Choroid plexus epithelial cell (primary cell): ENCODE results near the gene CHRM4.

Experiments
- DNase-seq: peaks from one replicate; pipeline ENCODE4 v3.0.0-alpha.2; 2010; ENCODE audit warnings: low read depth
- H3K4me3 ChIP-seq: 2 replicates; pipeline ENCODE4 v1.5.1; 2011; ENCODE audit warnings: low read depth, mild to moderate bottlenecking, control low read depth, low read length, moderate library complexity
- TF ChIP-seq, protein P1 (sequence below): conservative IDR thresholded peaks from 2 replicates; pipeline ENCODE4 v1.5.1; 2011; ENCODE audit warnings: low read depth, mild to moderate bottlenecking, control low read depth, inconsistent platforms, low read length, moderate library complexity

CHRM4 gene

DNA sequence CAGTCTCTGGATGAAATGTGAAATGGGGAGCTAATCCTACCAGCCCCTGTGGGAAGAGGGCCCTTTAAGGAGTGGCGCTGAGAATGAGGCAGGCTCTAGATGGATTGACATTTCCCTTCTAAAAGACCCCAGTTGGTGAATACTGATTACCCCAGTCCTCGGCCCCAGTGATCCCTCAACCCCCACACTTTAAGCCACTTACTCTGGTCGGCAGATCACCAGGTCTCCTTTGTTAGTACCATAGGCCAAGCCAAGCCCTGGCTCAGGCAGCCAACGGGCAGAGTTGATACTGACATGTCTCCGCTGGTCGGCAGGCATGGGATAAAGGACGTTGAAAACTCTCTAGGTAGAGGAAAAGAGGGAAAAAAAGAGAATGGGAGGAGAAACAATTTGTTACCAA lies 26.1 kb upstream of the CHRM4 start:
- no peak for DNase-seq
- no peak overlapping the region for H3K4me3 ChIP-seq
- TF ChIP-seq, protein P1, sequence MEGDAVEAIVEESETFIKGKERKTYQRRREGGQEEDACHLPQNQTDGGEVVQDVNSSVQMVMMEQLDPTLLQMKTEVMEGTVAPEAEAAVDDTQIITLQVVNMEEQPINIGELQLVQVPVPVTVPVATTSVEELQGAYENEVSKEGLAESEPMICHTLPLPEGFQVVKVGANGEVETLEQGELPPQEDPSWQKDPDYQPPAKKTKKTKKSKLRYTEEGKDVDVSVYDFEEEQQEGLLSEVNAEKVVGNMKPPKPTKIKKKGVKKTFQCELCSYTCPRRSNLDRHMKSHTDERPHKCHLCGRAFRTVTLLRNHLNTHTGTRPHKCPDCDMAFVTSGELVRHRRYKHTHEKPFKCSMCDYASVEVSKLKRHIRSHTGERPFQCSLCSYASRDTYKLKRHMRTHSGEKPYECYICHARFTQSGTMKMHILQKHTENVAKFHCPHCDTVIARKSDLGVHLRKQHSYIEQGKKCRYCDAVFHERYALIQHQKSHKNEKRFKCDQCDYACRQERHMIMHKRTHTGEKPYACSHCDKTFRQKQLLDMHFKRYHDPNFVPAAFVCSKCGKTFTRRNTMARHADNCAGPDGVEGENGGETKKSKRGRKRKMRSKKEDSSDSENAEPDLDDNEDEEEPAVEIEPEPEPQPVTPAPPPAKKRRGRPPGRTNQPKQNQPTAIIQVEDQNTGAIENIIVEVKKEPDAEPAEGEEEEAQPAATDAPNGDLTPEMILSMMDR = no peak

DNA sequence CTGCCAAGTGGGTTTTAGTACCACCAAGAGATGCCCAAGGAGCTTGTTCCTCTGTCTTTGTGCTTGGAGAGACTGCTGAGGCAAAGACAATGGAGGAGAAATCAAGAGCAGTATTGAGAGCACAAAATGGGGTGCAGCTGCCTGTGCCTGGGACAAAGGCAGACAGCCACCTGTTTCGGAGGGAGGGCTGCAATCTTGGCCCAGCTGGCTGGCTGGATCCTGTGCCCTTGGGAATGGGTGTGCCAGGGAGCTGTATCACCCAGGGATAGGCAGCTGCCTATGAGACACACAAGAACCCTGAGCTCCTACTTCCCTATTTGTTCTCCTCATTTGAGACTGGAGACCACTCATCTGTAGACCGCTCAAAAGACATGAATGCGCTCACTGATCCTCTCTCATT lies 23.3 kb upstream of the CHRM4 start:
- TF ChIP-seq, protein P1 = no peak
- no peak for DNase-seq
- H3K4me3 ChIP-seq = no peak overlapping the region

DNA sequence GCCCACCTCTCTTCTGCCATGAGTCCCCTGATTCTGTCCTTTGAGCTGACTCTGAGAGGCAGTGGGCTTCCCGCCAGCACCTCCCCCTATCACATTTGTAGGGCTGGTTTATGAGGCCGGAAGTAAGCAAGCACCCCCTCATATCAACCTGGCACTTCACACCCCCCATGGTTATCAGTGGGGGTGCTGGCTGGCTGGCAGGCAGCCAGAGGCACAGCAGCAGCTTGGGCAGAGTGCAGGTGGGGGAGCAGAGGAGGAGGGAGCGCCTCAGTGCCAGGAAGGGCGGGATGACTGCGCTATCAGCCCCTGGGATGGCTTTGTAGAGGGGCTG lies 22.9 kb upstream of the CHRM4 start:
- DNase-seq = no peak
- H3K4me3 ChIP-seq = no peak overlapping the region
- TF ChIP-seq, protein P1 = no peak

DNA sequence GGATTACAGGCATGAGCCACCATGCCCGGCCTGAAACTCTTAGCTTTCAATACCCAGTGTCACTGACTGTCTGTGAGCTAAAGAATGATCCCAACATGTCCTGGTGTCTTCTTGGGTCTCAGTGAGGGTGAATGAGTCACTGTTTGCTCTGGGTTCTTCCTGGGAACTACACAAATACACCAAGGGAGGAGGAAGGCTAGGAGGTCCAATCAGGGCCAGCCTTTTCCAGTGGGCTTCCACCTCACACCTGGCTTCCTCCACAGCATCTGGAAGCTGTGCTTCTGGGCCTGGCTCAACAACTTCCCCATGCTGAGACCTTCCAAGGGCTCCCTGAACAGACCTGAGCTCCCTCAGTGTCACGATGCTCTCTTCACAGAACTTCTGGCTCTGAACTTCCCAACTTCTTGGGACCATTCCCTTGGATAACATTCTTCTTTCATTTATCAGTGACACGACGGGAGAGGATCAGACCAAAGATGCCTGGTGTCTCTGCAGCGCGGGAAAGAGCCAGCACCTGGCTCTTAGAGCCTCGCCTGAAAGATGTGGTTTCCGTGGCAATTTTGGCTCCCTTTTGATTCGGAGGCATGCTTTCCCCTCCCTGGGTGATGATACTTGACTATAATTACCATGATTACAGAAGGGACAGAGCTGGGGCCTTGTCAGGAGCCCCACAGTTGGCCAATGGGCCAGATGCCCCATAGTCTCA lies 22.3 kb upstream of the CHRM4 start:
- TF ChIP-seq, protein P1 = no peak
- H3K4me3 ChIP-seq = no peak overlapping the region
- DNase-seq = no peak

DNA sequence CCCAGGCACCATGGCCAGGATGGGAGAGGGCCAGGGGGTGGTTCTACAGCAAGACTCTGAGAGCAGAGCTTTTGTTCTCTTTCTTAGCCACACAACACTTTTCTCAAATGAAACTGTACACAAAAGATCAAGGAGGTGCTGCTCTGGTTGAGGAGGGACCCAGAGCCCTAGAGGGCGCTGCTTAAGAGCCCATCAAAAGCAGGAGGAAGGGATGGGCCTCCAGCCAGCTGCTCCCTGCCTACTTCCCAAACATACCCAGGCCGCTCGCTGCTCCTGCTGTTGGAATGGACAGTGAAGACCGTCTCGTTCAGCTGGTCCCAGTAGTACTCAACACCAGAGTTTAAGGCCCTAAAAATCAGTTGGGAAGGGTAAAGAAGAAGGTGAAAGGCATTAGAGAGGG lies 18.4 kb upstream of the CHRM4 start:
- no peak overlapping the region for H3K4me3 ChIP-seq
- TF ChIP-seq, protein P1 = peak; percentile 54
- peak; percentile 52 for DNase-seq

DNA sequence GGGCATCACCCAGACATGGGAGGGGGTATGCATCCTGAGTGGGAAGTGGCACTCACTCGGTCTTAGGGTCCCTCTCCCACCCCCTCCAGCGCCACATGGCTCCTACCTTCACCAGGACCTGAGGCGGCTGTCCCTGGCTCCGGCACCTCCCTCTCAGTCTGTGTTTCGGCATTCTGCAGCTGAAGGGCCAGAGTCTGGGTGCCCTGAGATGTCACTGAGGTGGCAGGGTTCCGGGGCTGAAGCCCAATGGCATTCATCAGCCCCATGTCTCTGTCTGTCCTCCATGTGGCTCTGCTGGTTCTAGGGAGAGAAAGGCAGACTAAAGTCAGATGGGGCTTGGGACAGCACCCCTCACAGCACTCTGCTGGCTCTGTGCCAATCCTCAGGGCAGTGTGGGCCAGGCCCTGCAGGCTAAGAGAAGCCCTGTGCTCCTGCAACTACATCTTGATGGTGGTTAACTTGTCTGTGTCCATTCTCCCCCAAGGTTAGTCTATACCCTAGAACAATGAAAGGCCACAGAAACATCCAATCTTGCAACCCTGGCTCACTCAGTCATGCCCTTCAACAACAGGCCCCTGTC lies 16.9 kb upstream of the CHRM4 start:
- DNase-seq = no peak
- TF ChIP-seq, protein P1 = no peak
- no peak overlapping the region for H3K4me3 ChIP-seq

DNA sequence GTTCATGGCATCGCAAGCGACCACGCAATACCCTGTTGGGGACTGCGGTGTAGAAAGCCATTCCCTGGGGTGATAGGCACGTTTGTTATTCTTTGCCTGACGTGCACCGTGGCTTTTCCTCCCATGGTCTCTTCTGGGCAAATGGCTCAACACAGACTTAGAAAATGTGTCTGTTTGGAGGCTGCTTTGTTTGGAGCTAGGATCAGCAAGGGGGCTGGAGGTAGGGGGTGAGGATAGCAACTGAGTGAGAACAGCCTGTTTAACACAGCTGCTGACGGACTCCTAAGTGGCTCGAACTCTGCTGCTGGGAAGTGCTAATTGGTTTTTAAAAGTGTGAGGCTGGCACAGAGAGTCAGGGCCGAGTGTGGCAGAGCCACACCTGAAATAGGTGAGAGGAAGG lies 16.1 kb upstream of the CHRM4 start:
- TF ChIP-seq, protein P1 = no peak
- H3K4me3 ChIP-seq = no peak overlapping the region

More for the DNA sequence above, 16.1 kb upstream of the CHRM4 start:
- DNase-seq = no peak
